HG03025 (cell line): ENCODE results near the gene UCHL3.
A peak's percentile ranks its signal among the peaks of the same experiment; 100 is the strongest.
"Not testable (repeated sequence)": the region's sequence is repeated elsewhere in the genome, so short reads cannot be mapped to it uniquely, and the experiment has no call there.

Source experiments
- ATAC-seq: cut with Tn5 transposase; IDR thresholded peaks from one replicate; pipeline ENCODE4 v1.9.1; 2021; ENCODE audit warnings: mild to moderate bottlenecking, moderate library complexity; ENCODE audit not compliant: unreplicated experiment, low FRiP score

Gene UCHL3

DNA sequence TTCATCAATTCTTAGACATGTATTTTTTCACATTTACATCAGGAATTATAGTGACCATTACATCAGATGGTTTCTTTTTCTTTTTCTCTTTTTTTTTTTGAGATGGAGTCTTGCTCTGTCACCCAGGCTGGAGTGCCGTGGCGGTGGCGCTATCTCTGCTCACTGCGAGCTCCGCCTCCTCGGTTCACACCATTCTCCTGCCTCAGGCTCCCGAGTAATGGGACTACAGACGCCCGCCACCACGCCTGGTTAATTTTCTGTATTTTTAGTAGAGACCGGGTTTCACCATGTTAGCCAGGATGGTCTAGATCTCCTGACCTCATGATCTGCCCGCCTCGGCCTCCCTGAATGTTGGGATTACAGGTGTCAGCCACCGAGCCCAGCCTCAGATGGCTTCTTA lies 4.2 kb upstream of the UCHL3 start:
- ATAC-seq, result not testable (repeated sequence)

DNA sequence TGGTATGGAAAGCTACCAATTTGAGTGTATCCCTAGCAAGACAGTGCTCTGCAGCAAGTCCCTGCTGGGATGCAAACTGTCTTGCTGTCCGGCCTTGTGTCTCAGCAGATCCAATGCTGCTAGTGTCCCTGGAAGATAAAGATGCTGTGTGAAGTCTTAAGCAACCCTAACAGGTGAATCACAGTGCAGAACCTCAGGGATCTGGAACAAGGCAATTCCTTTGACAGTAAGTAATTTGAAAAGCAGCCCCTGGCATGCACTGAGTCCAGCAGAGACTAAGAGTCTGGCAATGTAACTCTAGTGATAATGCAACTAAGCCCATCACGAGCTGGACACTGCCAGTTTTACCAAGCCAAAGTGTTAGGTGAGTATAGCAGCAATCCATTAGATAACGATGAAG lies 1.7 kb upstream of the UCHL3 start:
- no peak for ATAC-seq

DNA sequence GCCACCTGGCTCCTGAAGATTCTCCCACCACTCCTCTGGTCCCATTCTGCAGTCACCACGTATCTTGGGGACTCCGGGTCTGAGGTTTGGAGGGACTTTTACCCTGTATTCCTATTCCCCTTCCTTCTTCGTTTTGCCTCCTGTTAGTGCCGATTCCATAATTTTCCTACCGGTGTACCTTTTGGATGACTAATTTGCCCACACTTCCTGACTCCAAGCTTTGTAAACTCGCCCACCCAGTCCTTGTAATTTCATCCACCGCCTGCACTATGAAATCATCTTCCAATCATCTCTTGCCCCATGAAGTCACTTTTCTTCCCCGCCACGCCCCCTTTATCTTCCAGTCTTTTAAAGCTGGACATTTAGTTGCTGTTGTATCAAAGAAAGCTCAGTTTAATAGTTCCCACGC lies 572 bp downstream of the UCHL3 start:
- peak; percentile 11 for ATAC-seq

- ATAC-seq, result no peak
Observed at GRCh38 chr13:75554464-75554863, 4.9 kb downstream of the UCHL3 start.

DNA sequence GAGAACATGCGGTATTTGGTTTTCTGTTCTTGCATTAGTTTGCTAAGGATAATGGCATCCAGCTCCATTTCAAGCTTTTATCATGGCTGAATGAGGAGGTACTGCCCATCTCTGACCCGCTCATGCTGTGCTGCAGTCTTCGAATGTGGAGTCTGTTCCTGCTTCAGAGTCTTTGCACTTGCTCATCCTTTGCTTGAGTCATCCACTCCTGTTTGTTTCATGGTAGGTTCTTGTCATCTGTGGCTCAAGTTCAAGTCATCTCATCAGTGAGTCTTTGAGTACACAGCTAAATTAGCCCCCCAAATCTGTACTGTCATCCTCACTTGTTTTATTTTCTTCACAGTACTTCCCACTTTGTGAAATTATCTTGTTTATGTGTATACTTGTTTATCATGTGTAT lies 5.4 kb downstream of the UCHL3 start:
- no peak for ATAC-seq

- ATAC-seq, result no peak
Observed at GRCh38 chr13:75555836-75556235, 6.2 kb downstream of the UCHL3 start.

GRCh38 chr13:75556961-75557360 lies 7.4 kb downstream of the UCHL3 start:
- no peak for ATAC-seq

DNA sequence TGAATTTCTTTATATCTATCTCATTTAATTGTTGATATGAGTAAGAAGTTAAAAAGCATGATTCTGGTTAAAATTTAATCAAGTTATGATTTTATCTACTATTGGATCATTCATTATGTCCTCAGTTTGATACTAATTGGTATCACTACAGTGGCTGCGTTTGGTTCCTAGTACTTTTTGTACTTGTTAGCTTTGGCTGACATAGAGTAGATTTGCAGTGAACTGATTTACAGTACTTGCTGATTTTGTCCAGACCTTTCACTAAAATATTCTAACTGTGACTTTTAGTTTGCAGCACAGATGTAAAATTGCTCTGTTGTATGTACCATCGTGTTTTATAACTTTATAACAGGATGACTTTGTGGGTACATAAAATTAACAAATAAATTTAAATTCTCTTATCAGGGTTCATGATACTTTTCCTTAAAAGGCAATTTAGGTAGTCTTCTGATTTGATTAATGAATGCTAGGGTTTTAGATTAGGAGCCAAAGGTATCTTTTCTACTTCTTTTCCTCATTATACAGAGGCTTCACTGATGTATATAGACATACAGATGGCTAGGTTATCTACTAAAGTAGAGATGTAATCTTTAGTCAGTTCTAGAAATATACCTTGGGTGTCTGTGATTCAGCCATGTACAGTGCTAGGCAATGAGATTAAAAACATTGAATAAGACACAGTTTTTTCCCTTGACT lies 8.7 kb downstream of the UCHL3 start:
- ATAC-seq, result no peak

DNA sequence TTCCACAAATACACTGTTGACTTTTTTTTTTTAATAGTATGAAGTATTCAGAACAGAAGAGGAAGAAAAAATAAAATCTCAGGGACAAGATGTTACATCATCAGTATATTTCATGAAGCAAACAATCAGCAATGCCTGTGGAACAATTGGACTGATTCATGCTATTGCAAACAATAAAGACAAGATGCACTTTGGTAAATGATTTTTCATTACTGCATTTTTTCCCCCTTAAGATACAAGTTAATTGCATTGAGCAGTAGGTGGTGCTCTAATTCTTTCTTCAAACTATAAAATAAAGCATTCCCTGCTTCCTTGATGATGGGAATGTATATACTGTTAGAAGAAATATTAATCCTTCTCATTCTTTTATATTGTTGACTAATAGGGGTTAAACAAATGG lies 17.1 kb downstream of the UCHL3 start:
- ATAC-seq, result no peak

DNA sequence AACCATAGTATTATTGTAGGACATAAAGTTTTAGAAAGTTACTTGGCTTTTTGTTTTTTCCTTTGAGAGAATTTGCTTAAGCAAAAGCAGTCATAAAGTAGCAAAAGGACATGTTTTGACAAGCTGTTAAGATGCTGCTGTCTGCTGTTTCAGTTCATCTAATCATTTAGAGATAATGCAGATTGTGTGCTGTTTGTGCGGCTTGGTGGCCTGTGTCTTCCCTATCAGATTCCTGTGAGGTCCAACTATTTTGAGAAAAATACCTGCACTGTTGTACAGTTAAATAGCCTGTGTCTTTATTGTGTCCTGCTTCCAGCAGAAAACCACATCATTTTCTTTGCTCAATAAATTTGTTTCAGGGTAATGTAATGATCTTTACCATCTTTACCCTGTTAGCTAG lies 20.0 kb downstream of the UCHL3 start:
- no peak for ATAC-seq

GRCh38 chr13:75579529-75579928 lies 29.9 kb downstream of the UCHL3 start:
- ATAC-seq, result no peak

DNA sequence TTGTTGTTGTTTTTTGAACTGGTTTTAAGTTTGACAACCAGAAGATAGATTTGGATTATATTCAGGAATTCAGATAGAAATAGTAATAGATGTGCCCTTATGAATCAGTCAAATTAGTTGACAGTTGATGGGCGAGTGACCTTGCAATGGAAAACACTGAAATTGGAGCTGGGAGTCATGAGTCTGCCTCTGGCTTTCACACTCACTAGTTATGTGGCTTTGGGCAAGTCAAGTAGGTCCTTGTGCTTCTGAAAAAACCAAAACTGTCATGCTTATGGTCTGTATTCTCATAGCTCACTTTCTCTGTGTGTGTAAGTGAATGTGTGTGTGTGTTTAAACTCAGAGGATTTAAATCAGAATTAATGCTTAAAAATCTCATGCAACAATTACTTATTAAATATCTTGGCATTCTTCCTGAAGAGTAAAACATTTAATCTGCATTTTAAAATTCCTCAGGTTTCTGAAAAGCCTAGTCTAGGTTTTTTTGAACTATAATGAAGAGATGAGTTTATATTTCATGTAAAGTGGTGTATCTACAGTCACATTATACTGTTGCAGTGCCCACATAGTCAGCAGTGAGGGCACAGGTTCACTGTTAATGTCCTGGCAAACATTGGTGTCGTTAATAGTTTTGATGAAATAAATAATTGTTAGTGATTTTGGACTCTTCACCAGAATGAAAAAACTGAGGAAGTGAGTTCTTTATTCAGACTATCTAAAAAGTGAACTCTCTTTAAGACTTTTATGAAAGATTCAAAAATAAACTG lies 32.5 kb downstream of the UCHL3 start:
- no peak for ATAC-seq

GRCh38 chr13:75583091-75583490 lies 33.5 kb downstream of the UCHL3 start:
- ATAC-seq, result no peak

DNA sequence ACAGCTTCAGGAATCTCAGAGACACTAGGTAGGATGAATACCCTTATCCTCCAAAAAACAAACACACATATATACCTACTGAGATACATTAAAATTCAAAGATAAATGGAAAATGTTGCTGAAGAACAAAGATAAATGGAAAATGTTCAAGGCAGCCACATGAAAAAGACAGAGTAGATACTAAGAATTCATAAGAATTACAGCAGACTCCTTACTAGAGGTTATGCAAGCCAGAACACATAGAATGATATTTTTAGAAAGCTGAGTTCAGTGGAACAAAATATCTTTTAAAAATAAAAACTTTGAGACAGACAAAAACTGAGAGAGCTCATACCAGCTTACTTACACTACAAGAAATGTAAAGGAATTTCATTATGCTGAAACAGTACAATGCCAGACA lies 35.6 kb downstream of the UCHL3 start:
- no peak for ATAC-seq

DNA sequence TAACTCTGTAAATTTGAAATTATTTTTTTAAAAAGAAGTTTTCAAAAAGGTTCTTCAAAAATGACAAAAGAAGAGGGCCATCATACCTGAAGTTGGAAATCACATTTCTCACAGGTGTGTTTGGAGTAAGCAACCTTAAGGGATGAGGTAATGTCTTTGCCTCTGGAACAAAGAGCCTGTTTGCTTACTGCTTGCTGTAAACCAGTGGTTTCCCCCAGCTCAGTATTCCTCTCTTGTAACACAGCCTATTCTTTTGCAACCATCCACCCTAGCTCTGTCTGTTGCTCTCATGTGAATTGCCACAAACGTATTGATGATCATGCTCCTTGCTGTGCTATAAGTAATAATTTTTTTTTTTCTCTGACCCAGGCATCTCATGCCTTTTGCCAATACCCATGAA lies 38.1 kb downstream of the UCHL3 start:
- ATAC-seq, result no peak

- ATAC-seq, result no peak
Observed at GRCh38 chr13:75596657-75597182, 47.1 kb downstream of the UCHL3 start.

GRCh38 chr13:75600371-75600770 lies 50.8 kb downstream of the UCHL3 start:
- no peak for ATAC-seq

GRCh38 chr13:75603038-75603437 lies 53.4 kb downstream of the UCHL3 start:
- ATAC-seq, result no peak

DNA sequence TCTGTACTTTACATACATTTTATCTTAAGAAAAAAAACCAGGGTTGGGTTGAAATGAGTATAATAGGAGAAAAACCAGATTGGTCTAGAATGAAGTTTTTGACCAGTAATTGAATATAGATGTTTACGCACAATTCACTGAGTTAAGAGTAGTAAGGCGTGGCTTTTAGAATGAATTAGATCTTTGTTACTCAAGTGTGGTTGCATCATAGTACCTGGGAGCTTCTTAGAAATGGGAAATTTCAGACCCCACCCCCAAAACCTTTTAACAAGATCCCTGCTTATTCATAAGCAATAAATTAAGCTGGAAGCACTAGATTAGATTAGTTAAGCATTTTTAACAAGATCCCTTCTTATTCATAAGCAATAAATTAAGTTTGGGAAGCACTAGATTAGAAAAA lies 57.9 kb downstream of the UCHL3 start:
- no peak for ATAC-seq

- no peak for ATAC-seq
Observed at GRCh38 chr13:75610466-75610865, 60.9 kb downstream of the UCHL3 start.

DNA sequence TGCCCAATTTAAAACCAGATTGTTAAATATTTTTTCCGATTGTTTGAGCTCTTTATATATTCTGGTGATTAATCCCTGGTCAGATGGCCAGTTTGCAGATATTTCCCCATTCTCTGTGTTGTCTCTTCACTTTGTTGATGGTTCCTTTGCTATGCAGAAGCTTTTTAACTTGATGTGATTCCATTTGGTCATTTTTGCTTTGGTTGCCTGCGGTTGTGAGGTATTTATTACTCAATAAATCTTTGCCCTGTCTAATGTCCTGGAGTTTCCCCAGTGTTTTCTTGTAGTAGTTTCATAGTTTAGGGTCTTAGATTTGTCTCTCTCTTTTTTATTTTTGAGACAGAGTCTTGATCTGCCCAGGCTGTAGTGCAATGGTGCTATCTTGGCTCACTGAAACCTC lies 62.8 kb downstream of the UCHL3 start:
- ATAC-seq, result no peak

GRCh38 chr13:75617230-75617629 lies 67.6 kb downstream of the UCHL3 start:
- ATAC-seq, result no peak
